Left lobe of liver (tissue), 2 donors: ENCODE measurements around the gene RIC3. TPM values are rescaled to one million over a fixed set of nuclear protein-coding genes. Genes with fewer than 3 reads are reported as not detected.

Source experiments
- ATAC-seq: fragments of 200-7000 bp; cut with Tn5 transposase; one replicate; pipeline ENCODE4 v1.9.1; 2020; ENCODE audit warnings: mild to moderate bottlenecking, moderate library complexity
- DNase-seq: peaks from one replicate; pipeline ENCODE4 v3.0.0-alpha.2; 2020; ENCODE audit warnings: low spot score
- total RNA-seq: library from RNA; stranded (reverse); gene quantifications from one replicate; pipeline ENCODE4 v1.2.1, GENCODE V29; 2021
- donor health status: DM: no; HTN: no; CAD: no; lungs with moderate emphysema.
- donor health status: DM: no; HTN: yes; CAD: no.

The RIC3 gene
- total RNA-seq, 1 donor from 2014 or later = 3.4 TPM

DNA sequence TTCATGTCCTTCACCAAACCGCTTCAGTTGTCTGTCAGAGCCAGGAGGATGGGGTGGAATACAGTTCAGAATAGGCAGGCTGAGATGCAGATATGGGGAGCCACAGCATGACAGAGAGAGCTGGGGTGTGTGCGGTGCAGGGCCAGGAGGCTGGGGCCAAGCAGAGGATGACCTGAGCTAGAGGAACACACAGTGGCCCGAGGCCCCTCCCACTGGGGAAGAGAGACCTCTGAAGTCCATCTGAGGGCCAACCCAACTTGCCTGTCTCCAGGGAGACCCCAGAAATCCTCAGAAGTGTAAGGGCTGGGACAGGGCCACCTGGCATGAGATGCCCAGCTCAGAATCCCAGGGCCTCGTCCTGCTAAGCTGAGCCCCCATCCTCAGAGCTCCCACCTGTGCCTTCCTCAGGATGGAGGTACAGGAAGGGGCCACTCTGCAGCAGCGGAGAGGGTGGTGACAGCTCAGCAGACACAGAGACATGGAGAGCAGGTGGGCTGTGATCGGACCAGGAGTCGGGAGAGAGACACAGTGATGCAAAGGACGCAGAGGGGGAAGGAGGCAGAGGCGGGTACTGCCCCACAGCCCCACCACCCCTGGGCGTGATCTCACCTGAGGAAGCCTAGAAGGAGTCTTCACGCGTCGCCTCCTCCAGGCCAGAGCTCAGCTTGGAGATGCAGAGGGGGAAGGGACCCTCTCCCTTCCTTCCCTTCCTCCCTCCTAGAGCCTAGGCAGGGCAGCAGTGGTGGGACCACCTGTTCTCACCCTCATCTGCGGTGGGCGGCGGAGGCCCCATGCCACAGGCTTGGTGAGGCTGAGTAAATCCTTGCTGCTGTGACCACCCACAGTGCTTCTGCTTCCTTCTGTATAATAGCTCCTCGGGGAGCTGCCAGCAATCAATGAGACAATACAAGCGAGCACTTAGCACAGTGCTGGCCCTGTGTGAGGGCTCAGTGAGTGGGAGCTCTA is 96.9 kb downstream of the RIC3 start:
- DNase-seq (no peak), ATAC-seq (no peak)

DNA sequence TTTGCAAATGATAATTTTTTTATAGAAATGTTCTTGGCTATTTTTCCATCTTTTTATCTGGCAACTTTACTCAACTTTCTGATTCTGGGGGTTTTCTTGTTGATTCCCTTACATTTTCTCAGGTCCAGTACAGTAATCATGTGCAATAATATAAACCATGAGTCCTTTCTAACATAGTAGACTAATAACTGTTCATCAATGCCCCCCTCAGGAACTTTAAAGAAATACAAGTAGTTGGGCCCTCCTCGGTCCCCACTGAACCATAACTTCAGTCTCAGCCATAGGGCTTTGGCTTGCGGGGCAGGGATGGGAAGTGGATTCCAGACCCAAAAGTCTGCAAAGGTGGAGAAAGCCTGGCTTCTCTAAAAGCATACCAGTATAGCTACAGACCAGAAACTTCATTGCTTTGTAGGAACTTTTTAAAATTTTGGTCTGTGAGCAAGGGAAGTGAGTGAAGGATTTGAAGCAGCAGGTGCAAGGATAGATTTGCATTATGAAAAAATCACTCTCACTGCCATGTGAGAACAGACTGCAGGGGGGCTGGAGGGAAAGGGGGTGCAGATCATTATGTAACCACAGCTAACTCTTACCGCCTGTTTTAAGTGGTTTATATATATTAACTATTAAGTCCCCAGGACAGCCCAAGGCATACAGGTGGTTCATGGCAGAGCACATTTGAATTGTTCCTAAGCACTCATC is 98.3 kb downstream of the RIC3 start:
- ATAC-seq (peak; percentile 60), DNase-seq (no peak)

DNA sequence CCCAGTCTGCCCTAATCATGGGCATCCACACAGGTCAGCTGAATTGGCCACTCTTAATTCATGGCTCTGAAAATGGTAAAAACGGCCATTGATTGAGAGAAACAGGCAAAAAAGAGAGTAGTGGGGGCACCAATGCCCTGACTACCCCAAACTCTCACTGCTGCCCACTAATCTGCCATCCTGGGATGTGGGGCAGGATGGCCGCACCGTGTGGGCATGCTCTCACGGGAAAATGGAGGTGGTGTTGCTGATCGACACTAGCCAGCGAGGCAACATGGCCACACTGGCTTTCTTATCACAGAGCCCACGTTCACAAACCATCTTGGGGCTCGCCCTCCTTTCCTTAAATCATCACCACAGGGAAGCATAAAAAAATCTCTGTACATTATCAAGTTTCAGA is 99.1 kb downstream of the RIC3 start:
- DNase-seq (peak; percentile 21), ATAC-seq (no peak)

DNA sequence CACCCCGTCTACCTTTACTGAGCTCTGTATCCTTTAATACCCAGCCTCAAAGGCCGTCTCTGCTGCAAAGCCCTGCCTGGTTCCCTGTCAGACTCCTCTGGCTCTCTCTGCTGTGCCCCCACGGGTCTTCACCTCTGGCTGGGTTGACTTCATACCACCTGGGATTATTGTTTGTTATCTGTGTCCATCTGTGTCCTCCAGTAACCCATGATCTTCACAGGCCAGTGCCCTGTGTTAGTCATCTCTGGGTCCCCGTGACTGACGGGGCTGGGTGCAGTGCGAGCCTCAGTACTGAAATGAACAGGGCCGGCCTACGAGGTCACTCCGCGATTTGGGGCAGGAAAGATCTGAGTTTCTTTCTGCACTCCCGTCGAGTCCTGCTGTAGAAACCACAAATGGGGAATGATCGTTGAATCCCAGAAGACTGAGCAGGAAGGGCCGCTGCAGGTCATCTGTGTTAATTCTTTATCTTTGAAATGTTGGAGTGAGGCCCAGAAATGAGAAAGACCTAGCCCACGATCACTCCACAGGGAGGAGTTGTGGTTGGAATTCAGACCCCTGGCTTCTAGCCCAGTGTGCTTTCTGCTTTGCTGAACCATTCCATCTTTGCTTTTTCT is 100.1 kb downstream of the RIC3 start:
- ATAC-seq = peak; percentile 88
- DNase-seq = peak; percentile 79

DNA sequence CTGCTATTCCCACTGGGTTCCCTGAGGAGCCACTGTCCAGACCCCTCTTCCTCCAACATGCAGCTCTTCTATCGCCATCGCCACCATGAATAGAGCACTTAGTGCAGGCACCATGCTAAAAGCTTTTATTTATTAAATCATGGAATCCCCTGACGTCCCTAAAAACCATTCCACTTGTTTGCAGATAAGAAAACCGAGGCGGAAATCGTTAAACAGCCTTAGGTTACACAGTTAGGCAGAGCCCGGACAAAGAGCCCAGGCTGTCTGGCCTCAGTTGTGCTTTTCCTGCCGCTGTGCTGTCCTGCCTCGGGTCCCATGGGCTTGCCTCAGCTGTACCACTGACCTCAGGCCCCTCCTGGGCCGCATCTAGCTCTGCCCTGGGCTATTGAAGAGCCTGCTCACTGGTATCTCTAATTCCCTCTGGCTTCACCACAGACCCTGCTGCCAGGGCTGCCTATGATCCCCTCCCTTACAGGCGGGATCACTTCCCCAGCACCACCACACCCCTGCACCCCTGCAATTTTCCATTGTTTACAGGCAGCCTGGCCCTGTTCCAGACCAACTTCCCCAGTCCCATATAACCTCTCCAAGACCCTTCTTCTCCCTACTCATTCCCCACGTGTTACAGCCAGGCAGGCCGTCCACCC is 100.8 kb downstream of the RIC3 start:
- no peak for ATAC-seq

DNA sequence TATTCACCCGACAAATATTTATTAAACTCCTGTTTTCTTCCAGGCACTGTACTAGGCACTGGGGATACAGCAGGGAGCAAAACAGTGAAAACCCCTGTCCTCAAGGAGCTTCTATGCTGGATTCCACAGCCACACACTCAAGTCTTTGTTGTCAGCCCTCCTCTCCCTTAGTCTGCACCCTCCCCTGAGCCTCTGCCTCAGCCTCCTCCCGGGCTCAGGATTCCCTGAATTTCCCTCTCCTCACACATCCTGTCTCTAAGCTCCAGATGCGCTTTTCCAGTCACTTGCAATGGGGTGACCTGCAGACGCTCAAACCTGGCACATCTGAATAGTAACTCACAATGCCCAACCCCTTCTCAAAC is 101.3 kb downstream of the RIC3 start:
- ATAC-seq (no peak), DNase-seq (no peak)

More for the DNA sequence above, 100.8 kb downstream of the RIC3 start:
- no peak for DNase-seq

DNA sequence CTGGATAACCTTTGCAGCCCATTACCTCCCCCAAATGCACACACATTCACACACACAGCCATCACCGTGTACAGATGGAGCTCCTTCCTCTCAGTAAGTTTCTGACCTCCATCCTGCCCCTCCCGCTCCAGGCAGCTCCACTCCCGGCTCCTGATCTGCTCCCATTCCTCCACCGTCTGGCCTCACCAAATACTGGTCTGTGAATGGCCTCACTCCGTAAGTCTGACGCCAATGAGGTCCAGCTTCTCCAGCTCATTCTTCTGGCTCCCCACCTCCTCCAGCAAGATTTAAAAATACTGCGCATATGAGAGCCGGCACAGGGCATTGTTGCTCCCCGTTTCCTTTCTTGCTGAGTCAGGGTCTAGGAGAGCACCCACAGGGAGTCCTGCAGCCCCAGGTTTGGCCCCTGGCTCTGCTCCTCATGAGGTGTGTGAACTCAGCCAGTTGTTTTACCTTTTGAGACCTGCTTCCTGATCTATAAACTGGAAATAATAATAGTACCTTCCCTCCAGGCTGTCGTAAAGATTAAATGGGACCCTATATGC is 101.8 kb downstream of the RIC3 start:
- ATAC-seq = no peak
- DNase-seq = no peak

DNA sequence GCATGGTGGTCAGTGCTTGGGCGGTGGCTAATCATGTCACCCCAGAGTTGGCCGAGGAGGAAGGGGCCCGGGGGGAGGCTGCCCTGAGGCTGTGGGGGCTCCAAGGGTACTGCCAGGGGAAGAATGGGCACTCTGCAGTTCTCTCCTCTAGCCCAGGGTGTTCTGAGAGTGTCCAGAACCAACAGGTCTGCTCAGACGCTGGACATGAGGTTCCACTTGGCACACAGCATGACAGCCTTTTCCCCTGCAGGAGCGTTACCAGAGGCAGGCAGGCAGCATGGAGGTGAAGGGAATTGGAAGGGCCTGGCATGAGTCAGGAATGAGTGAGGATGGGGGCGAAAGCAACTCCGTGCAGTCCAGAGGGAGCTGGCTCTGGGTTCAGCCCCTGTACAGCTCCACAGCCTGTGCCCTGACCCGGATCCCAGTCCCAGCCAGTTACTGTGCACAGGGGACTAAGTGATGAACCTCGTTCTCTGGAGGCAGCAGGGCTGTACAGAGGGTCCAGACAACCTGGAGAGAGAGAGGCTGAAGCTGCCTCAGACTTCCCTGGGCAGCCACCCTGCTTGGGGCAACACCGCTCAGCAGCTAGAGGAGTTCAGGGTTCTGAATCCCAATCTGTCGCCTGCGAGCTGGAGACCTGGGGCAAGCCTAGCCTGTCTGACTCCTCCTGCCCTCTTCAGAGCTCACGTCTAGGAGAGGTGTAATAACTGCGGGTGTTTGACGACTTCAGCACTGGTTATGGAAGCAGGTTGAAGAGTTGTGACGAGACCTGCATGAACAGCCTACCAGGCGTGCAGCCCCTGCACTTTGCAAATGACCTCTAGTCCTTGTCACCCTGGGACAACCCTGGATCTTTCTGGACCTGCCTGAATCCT is 102.6 kb downstream of the RIC3 start:
- ATAC-seq (no peak), DNase-seq (no peak)

DNA sequence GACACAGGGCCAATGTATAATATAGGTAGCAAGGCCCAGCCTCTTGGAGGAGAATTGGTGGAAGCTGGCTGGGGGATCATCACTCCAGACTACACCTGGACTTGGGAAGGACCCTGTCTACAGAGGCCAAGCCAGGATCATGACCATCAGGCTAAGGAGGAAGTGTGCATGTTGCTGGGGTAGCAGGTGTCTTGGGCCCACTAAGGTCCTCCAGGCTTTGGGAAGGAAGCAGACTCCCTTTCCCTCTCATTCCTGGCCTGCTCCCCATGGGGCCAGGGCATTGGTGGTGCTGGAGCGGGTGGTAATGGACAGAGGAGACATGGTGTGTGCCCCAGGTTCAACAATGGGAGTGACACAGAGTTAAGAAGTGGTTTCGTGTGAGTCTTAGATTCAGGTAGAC is 103.8 kb downstream of the RIC3 start:
- ATAC-seq (no peak), DNase-seq (no peak)

DNA sequence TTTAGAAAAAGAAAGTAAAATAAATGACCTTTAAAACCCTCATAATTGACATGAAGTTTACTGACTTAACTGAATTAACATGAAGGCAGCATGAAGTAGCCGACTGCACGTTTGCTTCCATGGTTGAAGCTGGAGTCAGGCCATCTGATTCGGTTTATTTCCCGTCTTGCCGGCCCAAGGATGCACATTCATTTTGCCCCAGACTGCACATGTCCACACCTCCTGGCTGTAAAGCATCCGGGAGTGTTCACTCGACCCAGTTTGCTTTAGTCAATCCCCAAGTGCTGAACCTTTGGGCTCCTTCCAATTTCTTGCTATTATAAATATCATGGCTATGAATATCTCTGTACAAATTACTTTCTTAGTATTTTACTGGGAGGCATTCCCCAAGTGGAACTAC is 105.5 kb downstream of the RIC3 start:
- ATAC-seq = peak; percentile 22
- no peak for DNase-seq

DNA sequence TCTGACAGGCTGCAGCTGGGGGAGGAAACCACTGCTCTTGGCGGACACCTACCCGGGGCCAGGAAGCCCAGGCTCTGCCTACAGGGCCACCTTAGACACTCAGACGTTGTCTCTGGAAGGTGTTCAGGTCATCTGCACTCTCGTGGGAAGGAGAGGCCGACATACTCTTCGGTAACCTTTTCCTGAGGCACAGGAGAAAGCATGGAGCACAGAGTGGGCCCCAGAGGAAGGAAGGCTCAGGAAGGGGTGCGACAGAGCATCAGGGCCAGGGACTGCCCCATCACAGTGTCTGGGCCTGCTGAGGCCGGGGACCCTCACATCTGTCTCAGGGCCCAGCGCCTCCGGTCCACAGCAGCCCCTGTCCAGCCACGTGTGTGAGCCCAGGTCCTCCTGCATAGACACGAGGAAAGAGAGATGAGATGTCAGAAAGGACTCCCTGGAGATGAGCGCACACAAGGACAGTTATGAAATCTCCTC is 106.0 kb downstream of the RIC3 start:
- ATAC-seq (no peak), DNase-seq (no peak)

DNA sequence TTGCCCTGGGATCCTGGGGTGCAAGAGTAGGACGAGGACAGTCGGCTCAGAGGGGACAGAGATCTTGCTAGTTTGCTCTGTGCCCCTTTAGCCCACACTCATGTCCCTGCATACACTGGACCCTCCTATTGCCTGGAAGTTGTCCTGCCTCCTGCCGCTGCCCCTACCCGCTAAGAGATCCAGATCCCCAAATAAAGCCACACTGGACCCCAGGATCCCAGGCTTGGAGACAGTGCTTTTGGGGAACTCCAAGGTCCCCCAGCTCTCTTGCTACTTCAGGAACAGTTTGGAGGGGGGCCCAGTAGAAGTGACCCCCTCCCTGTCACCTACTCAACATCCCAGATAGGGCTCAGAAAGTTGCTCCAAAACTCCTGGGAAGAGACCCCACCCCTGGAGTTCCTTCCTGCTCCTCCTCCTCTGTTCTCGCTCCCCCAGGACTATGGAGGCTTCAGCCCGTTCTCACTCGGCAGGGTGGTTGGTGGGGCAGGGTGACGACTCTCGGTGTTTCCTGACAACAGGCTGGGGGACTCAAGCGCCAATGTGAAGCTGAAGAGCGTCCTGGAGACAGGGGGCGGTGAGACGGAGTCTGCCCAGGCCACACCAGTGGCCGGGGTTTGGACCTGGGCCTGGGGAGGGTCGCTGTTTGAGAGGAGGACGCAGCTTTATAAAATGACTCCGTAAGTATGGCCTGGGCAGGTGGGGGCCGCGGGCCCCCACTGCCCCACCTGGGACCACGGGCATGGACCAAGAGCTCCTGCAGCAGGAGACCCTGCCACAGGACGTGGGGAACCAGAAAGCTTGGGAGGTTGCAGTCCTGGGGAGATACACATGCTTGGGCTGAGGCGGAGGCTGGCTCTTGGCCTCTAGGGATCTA is 107.0 kb downstream of the RIC3 start:
- ATAC-seq (no peak), DNase-seq (no peak)

DNA sequence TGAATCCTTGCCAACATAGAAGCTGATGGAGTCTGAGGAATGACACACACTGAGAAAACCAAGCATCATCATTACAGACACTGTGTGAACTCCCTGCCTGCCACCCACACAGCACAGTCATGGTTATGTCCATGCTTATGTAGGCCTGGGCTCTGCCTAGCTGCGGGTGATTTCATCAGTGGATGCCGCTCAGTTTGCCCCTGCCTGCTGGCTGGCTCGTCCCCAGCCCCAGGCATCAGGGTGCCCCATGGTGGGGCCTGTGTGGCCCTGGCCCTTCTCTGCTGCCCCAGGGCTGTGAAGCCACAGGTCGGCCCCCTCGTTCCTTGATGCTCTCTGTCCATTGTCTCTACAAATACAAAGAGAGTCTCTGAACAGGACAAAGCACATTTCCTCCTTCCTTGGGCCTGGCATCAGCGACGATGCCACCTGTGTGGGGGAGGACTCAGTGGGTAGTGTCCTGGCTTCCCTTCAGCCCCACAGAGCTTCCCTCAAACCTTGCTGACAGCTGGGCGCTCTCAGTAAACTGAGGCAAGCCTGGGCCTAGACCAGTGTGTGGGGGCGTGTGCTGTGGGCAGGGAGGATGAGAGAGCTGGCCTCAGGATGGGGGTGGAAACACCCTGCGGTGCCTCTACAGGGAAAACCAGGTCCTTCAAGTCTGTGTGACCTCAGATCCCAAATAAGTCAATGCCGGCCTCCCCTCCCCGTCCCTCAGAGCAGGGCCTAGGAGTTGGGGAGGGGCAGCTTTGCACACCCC is 107.8 kb downstream of the RIC3 start:
- ATAC-seq (no peak), DNase-seq (no peak)

DNA sequence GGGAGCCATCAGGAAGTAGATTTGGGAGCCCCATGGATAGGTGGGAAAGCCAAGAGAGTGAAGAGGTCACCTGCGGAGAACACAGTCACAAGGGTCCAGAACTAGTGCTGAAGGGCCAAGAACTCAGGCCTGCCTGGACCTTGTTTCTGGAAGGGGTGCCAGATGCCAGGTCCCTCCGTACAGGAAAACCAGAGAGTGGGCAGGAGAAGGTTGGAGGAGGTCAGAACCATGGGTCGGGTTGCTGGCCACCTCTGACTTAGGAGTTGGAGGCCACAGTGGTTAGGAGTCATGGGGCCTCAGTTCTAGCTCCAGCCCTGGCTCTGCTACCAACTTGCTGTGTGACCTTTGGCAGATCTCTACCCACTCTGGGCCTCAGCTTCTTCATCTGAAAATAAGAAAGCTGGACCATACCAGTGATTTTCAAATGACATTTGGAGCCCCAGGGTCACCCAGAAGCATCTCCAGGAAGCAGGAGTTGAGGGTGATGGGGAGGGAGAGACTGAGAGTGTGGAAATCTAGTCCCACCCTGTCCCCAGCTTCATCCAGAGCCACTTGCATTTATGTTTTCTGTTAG is 108.6 kb downstream of the RIC3 start:
- DNase-seq (no peak), ATAC-seq (no peak)

DNA sequence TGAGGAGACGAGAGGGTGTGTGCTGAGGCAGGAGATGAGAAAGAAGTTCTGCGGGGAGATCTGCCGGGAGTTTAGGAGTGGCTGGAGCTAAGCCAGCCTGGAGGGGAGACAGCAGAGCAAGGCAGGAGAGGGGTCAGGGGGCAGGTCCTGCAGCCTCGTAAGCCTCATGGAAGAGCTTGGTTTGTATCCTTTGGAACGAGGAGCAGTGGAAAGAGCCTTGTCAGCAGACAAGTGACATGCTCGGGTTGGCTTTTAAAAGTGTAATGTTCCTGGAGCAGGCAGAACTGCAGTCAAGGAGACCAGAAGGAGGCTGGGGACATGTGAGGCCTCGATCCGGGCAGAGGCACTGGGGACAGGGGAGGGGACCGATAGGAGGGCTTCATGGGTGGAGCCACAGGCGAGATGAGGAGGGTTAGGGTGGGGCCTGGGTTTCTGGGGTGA is 109.2 kb downstream of the RIC3 start:
- no peak for DNase-seq
- ATAC-seq = no peak

DNA sequence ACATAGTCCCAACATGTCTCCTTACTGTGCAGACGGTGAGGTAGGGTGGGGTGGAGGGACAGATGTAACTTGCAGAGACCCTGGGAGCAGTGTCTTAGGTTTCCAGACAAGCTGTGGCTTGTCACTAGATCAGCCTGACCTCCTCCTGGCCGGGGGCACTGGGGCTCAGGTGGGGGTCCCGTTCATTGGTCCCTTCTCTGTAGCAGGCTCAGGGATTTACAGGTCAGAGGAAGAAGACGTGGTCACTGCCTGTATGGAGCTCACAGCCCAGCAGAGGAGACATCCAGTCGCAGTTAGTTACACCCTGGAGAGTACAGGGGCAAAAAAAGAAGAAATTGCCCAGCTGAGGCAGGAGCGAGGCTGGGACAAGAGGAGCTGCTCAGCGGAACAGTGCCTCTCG is 109.8 kb downstream of the RIC3 start:
- DNase-seq (no peak), ATAC-seq (no peak)

DNA sequence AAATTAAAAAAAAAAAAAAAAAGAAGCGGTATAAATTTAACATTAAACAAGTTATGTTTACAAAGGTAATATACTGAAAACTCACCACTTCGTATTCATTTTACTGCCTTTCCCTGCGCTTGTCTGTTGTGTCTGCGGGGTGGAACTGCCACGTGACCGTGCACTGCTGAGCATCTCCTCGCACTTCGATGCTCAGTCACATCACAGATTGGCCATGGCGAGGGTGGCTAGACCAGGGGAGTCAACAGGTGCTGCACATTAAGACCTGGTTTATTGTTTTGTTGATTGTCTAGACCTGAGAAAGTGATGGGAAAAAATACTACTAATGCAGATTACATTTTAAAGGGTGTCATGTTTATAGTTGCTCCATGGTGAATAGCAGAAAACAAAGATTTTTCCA is 110.6 kb downstream of the RIC3 start:
- DNase-seq (no peak), ATAC-seq (no peak)
